ENCODE results near the gene MTX1. TPM values are rescaled to one million over a fixed set of nuclear protein-coding genes. Genes with fewer than 3 reads are reported as not detected.

Gene MTX1
- total and polyA plus RNA-seq, 4 donors, result 25.6 to 72.1 (median 58.3) TPM

- peaks cover 20 to 48% (median 35%) of the 10 kb centered on the region in 4 donors for H3K36me3 ChIP-seq (ENCODE audit: control insufficient read depth in 4 of 4, insufficient read depth in 4 of 4, low read length in 4 of 4)
These were observed 54.6 kb downstream of the MTX1 start for GRCh38 chr1:155263067-155263466.

More at GRCh38 chr1:155263067-155263466, 54.6 kb downstream of the MTX1 start:
- DNase-seq (no peak), ATAC-seq (ENCODE audit: insufficient read depth, low FRiP score) (no peak)
- H3K9ac ChIP-seq (ENCODE audit: insufficient read depth in 1 of 2, low read length in 2 of 2), result no peak overlapping the region
- 90 to 94% methylated on average over 11 of the region's 11 CpGs for WGBS, 2 donors
- no peak overlapping the region for H3K27ac ChIP-seq (ENCODE audit: low read depth in 1 of 2, low read length in 1 of 2)
- TF ChIP-seq, protein P1, sequence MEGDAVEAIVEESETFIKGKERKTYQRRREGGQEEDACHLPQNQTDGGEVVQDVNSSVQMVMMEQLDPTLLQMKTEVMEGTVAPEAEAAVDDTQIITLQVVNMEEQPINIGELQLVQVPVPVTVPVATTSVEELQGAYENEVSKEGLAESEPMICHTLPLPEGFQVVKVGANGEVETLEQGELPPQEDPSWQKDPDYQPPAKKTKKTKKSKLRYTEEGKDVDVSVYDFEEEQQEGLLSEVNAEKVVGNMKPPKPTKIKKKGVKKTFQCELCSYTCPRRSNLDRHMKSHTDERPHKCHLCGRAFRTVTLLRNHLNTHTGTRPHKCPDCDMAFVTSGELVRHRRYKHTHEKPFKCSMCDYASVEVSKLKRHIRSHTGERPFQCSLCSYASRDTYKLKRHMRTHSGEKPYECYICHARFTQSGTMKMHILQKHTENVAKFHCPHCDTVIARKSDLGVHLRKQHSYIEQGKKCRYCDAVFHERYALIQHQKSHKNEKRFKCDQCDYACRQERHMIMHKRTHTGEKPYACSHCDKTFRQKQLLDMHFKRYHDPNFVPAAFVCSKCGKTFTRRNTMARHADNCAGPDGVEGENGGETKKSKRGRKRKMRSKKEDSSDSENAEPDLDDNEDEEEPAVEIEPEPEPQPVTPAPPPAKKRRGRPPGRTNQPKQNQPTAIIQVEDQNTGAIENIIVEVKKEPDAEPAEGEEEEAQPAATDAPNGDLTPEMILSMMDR (IDR thresholded peaks at IDR 0.05; ENCODE audit: control extremely low read depth, extremely low read depth), result no peak
- H3K4me3 ChIP-seq, result no peak overlapping the region
- no peaks in the 10 kb centered on the region for H3K9me3 ChIP-seq (ENCODE audit: control insufficient read depth in 4 of 4, insufficient read depth in 3 of 4, low read length in 3 of 4)
- H3K27me3 ChIP-seq (ENCODE audit: control insufficient read depth in 3 of 3, insufficient read depth in 3 of 3, low read length in 2 of 3), result no peaks in the 10 kb centered on the region
- peaks cover 6 to 17% (median 7%) of the 10 kb centered on the region in 5 donors for H3K4me1 ChIP-seq (ENCODE audit: control insufficient read depth in 5 of 5, insufficient read depth in 5 of 5, low read length in 5 of 5)

Other genes with a start within 250 kb of the MTX1 start
- 10 to 100 TPM; 17.9 to 25.2 TPM for gene PYGO2, start 246.9 kb upstream of the MTX1 start, total RNA-seq
- gene PYGO2, start 246.9 kb upstream of the MTX1 start, polyA plus RNA-seq, result 10 to 100 TPM; 14.6 to 22.2 TPM
- gene SHC1, start 237.9 kb upstream of the MTX1 start, total RNA-seq, result 100 to 1,000 TPM in 1 of 2 donors, 10 to 100 TPM in 1; 67.6 to 136 TPM
- 100 to 1,000 TPM in 1 of 2 donors, 10 to 100 TPM in 1; 76.5 to 111 TPM for gene SHC1, start 237.9 kb upstream of the MTX1 start, polyA plus RNA-seq
- gene CKS1B, start 234.0 kb upstream of the MTX1 start, total RNA-seq, result 10 to 100 TPM; 22.3 to 33.6 TPM
- 10 to 100 TPM; 26.9 to 38.2 TPM for gene CKS1B, start 234.0 kb upstream of the MTX1 start, polyA plus RNA-seq
- 10 to 100 TPM; 10.9 to 37.0 TPM for gene FLAD1, start 225.4 kb upstream of the MTX1 start, total RNA-seq
- 10 to 100 TPM; 29.3 to 31.9 TPM for gene FLAD1, start 225.4 kb upstream of the MTX1 start, polyA plus RNA-seq
- gene LENEP, start 215.1 kb upstream of the MTX1 start, total RNA-seq, result under 1 TPM in 1 of 2 donors, not detected in 1; 0.89 TPM
- under 1 TPM in 1 of 2 donors, not detected in 1; 0.31 TPM for gene LENEP, start 215.1 kb upstream of the MTX1 start, polyA plus RNA-seq
- gene ZBTB7B, start 205.9 kb upstream of the MTX1 start, total RNA-seq, result 10 to 100 TPM; 41.9 to 83.3 TPM
- gene ZBTB7B, start 205.9 kb upstream of the MTX1 start, polyA plus RNA-seq, result 10 to 100 TPM; 52.6 to 57.8 TPM
- gene DCST2, start 174.9 kb upstream of the MTX1 start, total RNA-seq, result 1 to 10 TPM in 1 of 2 donors, under 1 TPM in 1; 0.31 to 1.7 TPM
- 1 to 10 TPM in 1 of 2 donors, under 1 TPM in 1; 0.77 to 1.7 TPM for gene DCST2, start 174.9 kb upstream of the MTX1 start, polyA plus RNA-seq
- gene DCST1, start 174.9 kb upstream of the MTX1 start, total RNA-seq, result under 1 TPM in 1 of 2 donors, not detected in 1; 0.20 TPM
- under 1 TPM in 1 of 2 donors, not detected in 1; 0.08 TPM for gene DCST1, start 174.9 kb upstream of the MTX1 start, polyA plus RNA-seq
- gene ADAM15, start 157.4 kb upstream of the MTX1 start, total RNA-seq, result 100 to 1,000 TPM in 1 of 2 donors, 10 to 100 TPM in 1; 49.5 to 209 TPM
- gene ADAM15, start 157.4 kb upstream of the MTX1 start, polyA plus RNA-seq, result 100 to 1,000 TPM; 111 to 233 TPM
- 10 to 100 TPM in 1 of 2 donors, 1 to 10 TPM in 1; 8.3 to 13.4 TPM for gene EFNA4, start 145.0 kb upstream of the MTX1 start, total RNA-seq
- 10 to 100 TPM in 1 of 2 donors, 1 to 10 TPM in 1; 9.2 to 11.2 TPM for gene EFNA4, start 145.0 kb upstream of the MTX1 start, polyA plus RNA-seq
- 1 to 10 TPM; 1.1 to 1.9 TPM for gene EFNA3, start 129.9 kb upstream of the MTX1 start, total RNA-seq
- gene EFNA3, start 129.9 kb upstream of the MTX1 start, polyA plus RNA-seq, result 1 to 10 TPM; 1.5 to 1.8 TPM
- gene EFNA1, start 80.8 kb upstream of the MTX1 start, total RNA-seq, result 100 to 1,000 TPM; 111 to 202 TPM
- 100 to 1,000 TPM; 149 to 187 TPM for gene EFNA1, start 80.8 kb upstream of the MTX1 start, polyA plus RNA-seq
- gene SLC50A1, start 72.8 kb upstream of the MTX1 start, total RNA-seq, result 10 to 100 TPM; 26.3 to 60.3 TPM
- gene SLC50A1, start 72.8 kb upstream of the MTX1 start, polyA plus RNA-seq, result 100 to 1,000 TPM in 1 of 2 donors, 10 to 100 TPM in 1; 76.6 to 114 TPM
- 10 to 100 TPM; 33.7 to 99.6 TPM for gene DPM3, start 68.2 kb upstream of the MTX1 start, total RNA-seq
- gene DPM3, start 68.2 kb upstream of the MTX1 start, polyA plus RNA-seq, result 100 to 1,000 TPM; 166 to 491 TPM
- 100 to 1,000 TPM in 1 of 2 donors, 10 to 100 TPM in 1; 58.2 to 162 TPM for gene KRTCAP2, start 35.4 kb upstream of the MTX1 start, total RNA-seq
- 100 to 1,000 TPM; 218 to 592 TPM for gene KRTCAP2, start 35.4 kb upstream of the MTX1 start, polyA plus RNA-seq
- gene TRIM46, start 34.8 kb upstream of the MTX1 start, total RNA-seq, result under 1 TPM; 0.60 to 0.71 TPM
- gene TRIM46, start 34.8 kb upstream of the MTX1 start, polyA plus RNA-seq, result under 1 TPM; 0.26 to 0.31 TPM
- gene THBS3, start 798 bp upstream of the MTX1 start, total RNA-seq, result 10 to 100 TPM; 26.6 to 33.1 TPM
- 10 to 100 TPM; 11.4 to 22.1 TPM for gene THBS3, start 798 bp upstream of the MTX1 start, polyA plus RNA-seq
- gene ENTREP3, start 46.8 kb downstream of the MTX1 start, total RNA-seq, result 10 to 100 TPM in 1 of 2 donors, 1 to 10 TPM in 1; 9.0 to 28.7 TPM
- 10 to 100 TPM in 1 of 2 donors, 1 to 10 TPM in 1; 8.4 to 16.8 TPM for gene ENTREP3, start 46.8 kb downstream of the MTX1 start, polyA plus RNA-seq
- gene SCAMP3, start 53.7 kb downstream of the MTX1 start, total RNA-seq, result 10 to 100 TPM; 29.9 to 84.6 TPM
- 10 to 100 TPM; 55.0 to 90.3 TPM for gene SCAMP3, start 53.7 kb downstream of the MTX1 start, polyA plus RNA-seq
- 10 to 100 TPM; 55.5 to 56.5 TPM for gene CLK2, start 64.8 kb downstream of the MTX1 start, total RNA-seq
- 10 to 100 TPM; 41.1 to 53.0 TPM for gene CLK2, start 64.8 kb downstream of the MTX1 start, polyA plus RNA-seq
- gene HCN3, start 68.8 kb downstream of the MTX1 start, total RNA-seq, result 1 to 10 TPM; 2.2 to 4.7 TPM
- gene HCN3, start 68.8 kb downstream of the MTX1 start, polyA plus RNA-seq, result 1 to 10 TPM; 1.0 to 2.3 TPM
- under 1 TPM in 1 of 2 donors, not detected in 1; 0.09 TPM for gene PKLR, start 92.7 kb downstream of the MTX1 start, total RNA-seq
- gene PKLR, start 92.7 kb downstream of the MTX1 start, polyA plus RNA-seq, result under 1 TPM in 1 of 2 donors, not detected in 1; 0.02 TPM
- 100 to 1,000 TPM; 193 to 316 TPM for gene FDPS, start 100.2 kb downstream of the MTX1 start, total RNA-seq
- gene FDPS, start 100.2 kb downstream of the MTX1 start, polyA plus RNA-seq, result 100 to 1,000 TPM; 301 to 385 TPM
- gene RUSC1, start 112.2 kb downstream of the MTX1 start, total RNA-seq, result 10 to 100 TPM; 25.0 to 37.7 TPM
- 10 to 100 TPM; 18.2 to 20.6 TPM for gene RUSC1, start 112.2 kb downstream of the MTX1 start, polyA plus RNA-seq